HG03095 (cell line): ENCODE data around the gene CABLES1.

Source experiments
- ATAC-seq: cut with Tn5 transposase; IDR thresholded peaks from one replicate; pipeline ENCODE4 v1.9.1; 2021; ENCODE audit warnings: moderate library complexity; ENCODE audit not compliant: unreplicated experiment

CABLES1 gene

DNA sequence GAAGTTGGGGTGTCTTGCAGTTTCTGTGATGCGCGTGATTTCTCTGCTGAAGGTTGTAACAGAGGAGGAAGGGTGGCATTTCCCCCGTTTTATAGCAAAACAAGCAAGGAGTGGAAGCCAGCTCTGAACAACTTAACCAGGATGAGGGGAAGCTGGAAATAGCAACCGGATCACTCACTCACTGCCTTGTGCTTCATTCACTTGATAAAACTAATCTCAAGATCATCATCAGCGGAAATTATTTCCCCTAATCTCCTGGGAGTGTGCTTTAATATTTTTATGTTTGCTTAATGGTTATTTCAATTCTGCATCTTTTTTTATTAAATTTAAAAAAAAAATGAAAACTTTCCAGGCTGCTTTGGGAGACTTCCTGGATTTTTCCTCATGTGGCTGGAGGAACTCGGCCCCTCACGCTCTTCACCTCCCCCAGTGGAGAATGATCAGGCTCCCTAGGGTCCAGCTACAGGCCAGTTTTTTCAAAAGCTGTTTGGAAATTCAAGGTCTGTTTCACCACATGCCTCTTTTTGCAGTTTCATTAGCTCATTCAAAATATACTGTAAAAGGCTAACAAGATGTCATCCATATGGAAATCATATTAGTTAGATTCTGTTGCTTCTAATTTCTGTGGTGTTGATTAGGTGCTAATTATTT is 31.7 kb downstream of the CABLES1 start:
- no peak for ATAC-seq

DNA sequence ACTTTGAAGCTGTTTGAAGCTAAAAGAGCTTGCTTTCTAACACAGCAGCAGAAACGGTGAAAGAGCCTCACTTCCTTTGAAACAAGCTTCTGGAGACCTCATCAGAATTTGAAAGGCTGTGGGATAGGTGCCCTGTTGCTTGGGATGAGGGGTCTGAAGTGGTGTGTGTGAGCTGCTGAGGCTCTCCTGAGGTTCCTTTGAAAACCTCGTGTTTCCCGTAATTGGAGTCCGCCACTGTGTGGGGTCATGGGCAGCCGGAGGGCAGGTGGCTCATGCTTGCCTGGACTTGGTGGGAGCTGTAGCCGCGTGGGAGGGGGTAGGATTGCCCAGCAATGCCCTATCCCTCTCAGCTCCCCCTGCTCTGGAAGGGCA is 34.4 kb downstream of the CABLES1 start:
- no peak for ATAC-seq

GRCh38 chr18:23170137-23170536 is 34.9 kb downstream of the CABLES1 start:
- ATAC-seq, result no peak

- no peak for ATAC-seq
These were observed 36.4 kb downstream of the CABLES1 start for GRCh38 chr18:23171581-23172156.

GRCh38 chr18:23172591-23173380 is 37.5 kb downstream of the CABLES1 start:
- no peak for ATAC-seq

DNA sequence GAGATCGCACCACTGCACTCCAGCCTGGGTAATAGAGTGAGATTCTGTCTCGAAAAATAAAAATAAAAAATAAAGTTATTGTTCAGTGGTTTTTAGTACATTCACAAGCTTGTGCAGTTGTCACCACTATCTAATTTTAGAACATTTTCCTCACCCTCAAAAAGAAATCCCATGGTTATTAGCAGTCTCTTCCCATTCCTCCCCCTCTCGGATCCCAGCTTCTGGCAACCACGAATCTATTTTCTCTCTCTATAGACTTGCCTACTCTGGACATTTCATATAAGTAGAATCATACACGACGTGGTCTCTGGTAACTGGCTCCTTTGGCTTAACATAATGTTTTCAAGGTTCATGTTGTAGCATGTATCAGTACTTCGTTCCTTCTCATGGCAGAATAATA is 38.6 kb downstream of the CABLES1 start:
- ATAC-seq, result no peak

DNA sequence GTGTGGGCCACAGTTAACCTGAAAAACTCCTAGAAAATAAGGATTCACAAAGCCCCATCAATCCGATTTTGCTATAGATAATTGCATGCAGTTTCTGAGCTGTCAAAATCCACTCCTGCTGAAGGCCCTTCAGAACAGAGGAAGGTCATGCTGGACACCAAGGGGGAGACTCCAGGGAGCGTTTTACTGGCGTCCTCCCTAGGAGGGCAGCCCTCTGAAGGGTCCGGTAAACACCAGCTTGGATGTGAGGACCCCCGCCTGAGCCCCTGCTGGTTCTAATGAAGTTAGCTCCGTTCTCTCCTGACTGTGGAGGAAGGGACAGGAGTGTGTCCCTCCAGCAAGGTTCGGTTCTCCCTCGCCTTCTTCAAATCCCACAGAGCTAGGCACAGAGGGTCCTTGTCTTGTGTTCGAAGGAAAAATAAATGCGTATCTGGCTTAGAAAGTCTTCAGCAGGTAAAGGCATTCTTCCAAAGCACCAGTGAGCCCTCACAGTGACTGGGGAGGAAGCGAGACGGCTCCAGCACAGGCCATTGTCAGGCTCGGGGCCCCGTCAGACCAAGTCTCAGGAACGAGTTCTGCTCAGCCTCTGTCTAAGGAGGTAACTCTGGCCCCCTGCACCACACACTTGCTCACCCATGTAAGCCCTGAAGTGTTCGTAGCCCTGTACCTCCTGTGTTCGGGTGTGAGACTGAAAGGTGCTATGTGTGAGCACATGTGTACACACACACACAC is 41.6 kb downstream of the CABLES1 start:
- no peak for ATAC-seq

- no peak for ATAC-seq
These were observed 42.3 kb downstream of the CABLES1 start for GRCh38 chr18:23177433-23178072.

DNA sequence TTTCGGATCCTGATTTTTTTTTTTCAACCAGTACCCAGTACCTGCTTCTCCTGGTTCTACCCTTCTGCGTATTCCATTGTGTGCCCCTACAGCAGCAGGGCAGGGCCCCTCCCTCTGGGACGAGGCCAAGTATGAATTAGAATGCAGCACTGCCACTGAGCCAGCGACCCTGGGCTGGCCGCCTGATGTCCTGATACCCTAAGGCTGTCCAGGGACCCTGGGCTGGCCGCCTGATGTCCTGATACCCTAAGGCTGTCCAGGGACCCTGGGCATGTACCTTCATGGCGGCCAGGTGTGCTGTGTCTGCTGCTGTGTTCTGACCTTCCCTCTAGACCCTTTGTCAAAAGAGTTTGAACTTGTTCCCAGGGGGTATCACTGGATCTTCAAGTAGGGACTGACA is 42.9 kb downstream of the CABLES1 start:
- ATAC-seq, result no peak

GRCh38 chr18:23178661-23179081 is 43.4 kb downstream of the CABLES1 start:
- no peak for ATAC-seq

- ATAC-seq, result no peak
These were observed 44.1 kb downstream of the CABLES1 start for GRCh38 chr18:23179416-23179815.

- ATAC-seq, result no peak
These were observed 46.3 kb downstream of the CABLES1 start for GRCh38 chr18:23181547-23181946.

DNA sequence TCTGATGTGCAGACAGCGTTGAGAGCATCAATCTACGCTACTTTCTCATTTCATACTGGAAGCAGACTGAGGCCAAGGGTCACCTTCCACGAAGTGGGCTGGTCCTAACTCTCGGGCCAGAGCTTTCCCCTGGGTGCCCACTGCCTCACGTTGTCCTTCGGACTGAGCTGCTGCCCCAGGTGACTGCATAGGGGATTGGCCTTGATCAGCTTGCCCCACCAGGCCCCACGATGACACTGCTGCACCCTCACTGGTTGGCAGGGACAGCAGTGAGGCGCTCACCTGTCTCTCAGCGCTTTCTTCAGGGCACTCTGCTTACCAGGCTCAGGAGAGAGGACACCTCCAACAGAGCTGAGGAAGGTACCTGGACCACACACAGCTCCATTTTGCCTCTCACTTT is 47.3 kb downstream of the CABLES1 start:
- ATAC-seq, result no peak

DNA sequence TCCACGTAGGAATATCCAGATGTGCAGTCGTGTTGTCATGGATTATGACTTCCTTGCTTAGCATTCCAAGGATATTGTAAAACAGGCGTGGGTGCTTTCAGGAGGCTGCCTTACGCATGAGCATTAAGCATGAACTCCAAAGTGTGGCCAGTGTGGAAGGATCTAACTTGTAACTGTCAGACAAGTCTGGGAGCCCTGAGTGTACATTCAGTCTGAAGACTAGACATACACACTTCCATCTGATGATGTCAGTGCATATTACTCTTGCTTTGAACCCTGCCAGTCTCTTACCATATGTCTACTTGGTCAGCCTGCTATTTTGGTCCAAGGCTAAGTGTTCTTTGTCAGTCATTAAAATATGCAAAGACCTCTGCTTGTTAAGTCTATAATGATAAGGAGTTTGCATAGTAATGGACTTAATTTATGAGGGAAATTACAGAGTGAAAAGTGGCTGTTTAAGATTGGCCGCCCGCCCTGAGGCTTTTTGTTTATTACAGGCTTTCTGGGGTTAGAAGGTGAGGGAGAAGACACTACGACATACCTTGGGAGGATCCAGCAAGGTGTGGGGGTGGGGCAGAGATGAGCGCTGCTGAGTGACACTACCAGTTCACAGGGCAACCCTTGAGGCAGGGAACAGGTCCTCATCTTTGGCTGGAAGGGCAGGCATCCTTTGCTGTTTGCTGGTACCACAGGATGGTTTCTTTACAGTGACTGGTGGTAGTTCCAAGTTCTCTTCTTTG is 48.3 kb downstream of the CABLES1 start:
- ATAC-seq, result no peak

DNA sequence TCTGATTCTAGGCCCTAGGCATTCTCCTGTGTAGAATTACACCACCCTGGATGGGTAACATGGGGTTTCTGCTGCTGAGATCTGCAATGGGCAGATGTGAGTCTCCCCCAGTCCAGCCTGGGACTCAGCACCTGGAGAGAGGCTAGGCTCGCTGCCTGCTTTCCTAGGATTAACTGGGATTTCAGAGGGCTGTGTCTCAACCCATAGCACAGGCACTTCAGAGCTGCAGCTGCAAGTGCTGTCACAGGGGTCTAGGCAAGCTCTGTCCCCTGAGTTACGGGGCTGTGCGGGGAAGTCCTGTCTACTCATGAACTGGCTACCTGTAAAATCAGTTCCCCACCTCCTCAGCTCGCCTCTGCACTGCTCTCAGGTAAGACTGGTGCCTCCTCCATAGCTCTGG is 51.5 kb downstream of the CABLES1 start:
- ATAC-seq, result no peak

DNA sequence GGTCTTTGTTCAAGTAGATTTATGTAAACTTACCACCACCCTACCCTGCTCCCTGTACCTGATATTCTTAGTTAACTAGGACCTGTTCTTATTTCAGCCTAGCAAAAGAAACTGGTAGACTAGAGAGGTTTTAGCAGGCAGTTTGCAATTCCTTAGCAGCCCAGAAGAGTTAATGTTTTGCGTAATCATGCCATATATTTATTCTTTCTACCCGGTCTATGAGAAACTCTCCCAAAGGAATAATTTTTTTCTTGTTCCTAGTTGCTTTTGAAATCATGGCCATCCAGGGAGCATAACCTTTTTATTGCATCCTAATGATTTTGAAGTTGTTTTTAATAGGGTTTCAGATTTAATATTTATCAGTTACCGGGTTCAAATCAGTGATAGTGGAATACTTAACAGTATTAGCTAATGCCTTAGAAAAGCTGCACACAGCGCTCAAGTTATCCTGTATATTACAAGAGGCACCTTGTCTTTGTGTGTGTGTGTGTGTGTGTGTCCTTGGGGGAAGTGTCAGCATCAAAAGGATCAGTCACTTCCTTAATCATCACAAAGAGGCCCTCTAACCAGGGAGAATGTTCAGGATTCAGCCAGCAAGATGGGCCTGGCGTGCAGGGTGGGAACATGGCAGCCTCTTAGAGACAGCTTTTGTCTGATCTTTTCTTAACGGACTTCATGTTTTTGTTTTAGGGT is 52.9 kb downstream of the CABLES1 start:
- ATAC-seq, result no peak

DNA sequence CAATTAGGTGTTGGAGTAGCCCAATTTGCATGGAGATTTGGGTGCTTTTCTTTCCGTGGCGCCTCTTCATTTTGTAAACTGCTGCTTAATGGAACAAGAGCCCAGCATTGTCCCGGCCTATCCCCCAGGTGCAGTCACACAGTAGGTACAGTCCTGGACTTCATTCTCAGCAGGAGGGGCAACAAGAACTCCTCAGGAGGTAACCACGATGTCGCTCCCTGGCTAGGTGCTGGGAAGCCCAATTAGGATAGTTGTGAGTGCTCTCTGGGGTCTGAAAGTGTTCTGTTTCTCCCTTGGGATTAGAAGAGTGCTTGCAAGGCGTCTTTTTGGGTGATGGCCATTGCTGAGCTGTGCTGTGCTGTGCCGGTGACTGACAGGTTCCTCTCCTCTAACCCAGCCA is 53.8 kb downstream of the CABLES1 start:
- no peak for ATAC-seq

- no peak for ATAC-seq
These were observed 54.7 kb downstream of the CABLES1 start for GRCh38 chr18:23189768-23190661.

GRCh38 chr18:23191232-23191631 is 55.9 kb downstream of the CABLES1 start:
- no peak for ATAC-seq
